ENCODE data around the gene AKIP1.

- TF ChIP-seq CTCF (IDR thresholded peaks at IDR 0.05) (no peak), POLR2A (IDR thresholded peaks at IDR 0.05) (no peak)
Measured at GRCh38 chr11:8933931-8934330, 22.9 kb downstream of the AKIP1 start.
